ENCODE results near the gene FFAR3. TPM values are rescaled to one million over a fixed set of nuclear protein-coding genes. Genes with fewer than 3 reads are reported as not detected.

The FFAR3 gene
- polyA plus RNA-seq, 1 donor (not counting 4 experiments of a cell fraction or from before 2014, with no cell fraction given), result not detected

GRCh38 chr19:35331551-35332214 lies 26.6 kb upstream of the FFAR3 start:
- Histone ChIP-seq H3K36me3 (ENCODE audit: control insufficient read depth in 2 of 2, extremely low read depth in 1 of 2, insufficient read depth in 2 of 2, low read length in 2 of 2) (no peaks in the 10 kb centered on the region), H4K20me1 (ENCODE audit: control insufficient read depth, extremely low read depth, insufficient read depth, low read length) (no peaks in the 10 kb centered on the region), H2AFZ (ENCODE audit: control insufficient read depth, low read length) (no peak overlapping the region), H3K4me3 (ENCODE audit: control insufficient read depth in 2 of 3, extremely low read depth in 1 of 3, insufficient read depth in 2 of 3, low read depth in 1 of 3, low read length in 3 of 3) (no peak overlapping the region), H3K4me1 (ENCODE audit: control insufficient read depth, extremely low read depth, insufficient read depth, low read length) (no peaks in the 10 kb centered on the region), H3K9me3 (ENCODE audit: control insufficient read depth, low read depth, low read length) (no peaks in the 10 kb centered on the region), H3K4me2 (ENCODE audit: control insufficient read depth, extremely low read depth, insufficient read depth, low read depth, low read length) (no peak overlapping the region), H3K9me1 (ENCODE audit: control insufficient read depth, extremely low read depth, insufficient read depth, low read length) (no peaks in the 10 kb centered on the region), H3K27ac (ENCODE audit: control insufficient read depth, insufficient read depth, low read length) (no peak overlapping the region), H3K9ac (ENCODE audit: control insufficient read depth, extremely low read depth, insufficient read depth, low read length) (no peak overlapping the region), H3K79me2 (ENCODE audit: control insufficient read depth, insufficient read depth, low read length) (no peaks in the 10 kb centered on the region), H3K27me3 (ENCODE audit: control insufficient read depth, extremely low read depth, insufficient read depth, low read length) (peaks cover 10% of the 10 kb centered on the region)
- TF ChIP-seq EZH2 (IDR thresholded peaks at IDR 0.05; ENCODE audit: low read length) (no peak), CTCF (optimal IDR thresholded peaks at IDR 0.05 in 1 of 3, IDR thresholded peaks at IDR 0.05 in 1 of 3, conservative IDR thresholded peaks at IDR 0.05 in 1 of 3; ENCODE audit: extremely low read depth in 1 of 3, insufficient read depth in 2 of 3, low read length in 3 of 3) (no peak)
- DNase-seq (ENCODE audit: low read depth, low spot score) (no peak), FAIRE-seq (no peak)
- dilution Hi-C loops (cut with MboI; ENCODE audit: extremely low pct_ligation_motif_present, low sequenced_read_pairs), result no loop called here

GRCh38 chr19:35332817-35333216 lies 25.4 kb upstream of the FFAR3 start:
- Histone ChIP-seq H4K20me1 (ENCODE audit: control insufficient read depth, extremely low read depth, insufficient read depth, low read length) (no peaks in the 10 kb centered on the region), H3K36me3 (ENCODE audit: control insufficient read depth in 2 of 2, extremely low read depth in 1 of 2, insufficient read depth in 2 of 2, low read length in 2 of 2) (no peaks in the 10 kb centered on the region), H3K79me2 (ENCODE audit: control insufficient read depth, insufficient read depth, low read length) (no peaks in the 10 kb centered on the region), H3K27me3 (ENCODE audit: control insufficient read depth, extremely low read depth, insufficient read depth, low read length) (peaks cover 10% of the 10 kb centered on the region), H2AFZ (ENCODE audit: control insufficient read depth, low read length) (no peak overlapping the region), H3K9ac (ENCODE audit: control insufficient read depth, extremely low read depth, insufficient read depth, low read length) (no peak overlapping the region), H3K27ac (ENCODE audit: control insufficient read depth, insufficient read depth, low read length) (no peak overlapping the region), H3K4me3 (ENCODE audit: control insufficient read depth in 2 of 3, extremely low read depth in 1 of 3, insufficient read depth in 2 of 3, low read depth in 1 of 3, low read length in 3 of 3) (no peak overlapping the region), H3K9me1 (ENCODE audit: control insufficient read depth, extremely low read depth, insufficient read depth, low read length) (no peaks in the 10 kb centered on the region), H3K9me3 (ENCODE audit: control insufficient read depth, low read depth, low read length) (no peaks in the 10 kb centered on the region), H3K4me1 (ENCODE audit: control insufficient read depth, extremely low read depth, insufficient read depth, low read length) (no peaks in the 10 kb centered on the region), H3K4me2 (ENCODE audit: control insufficient read depth, extremely low read depth, insufficient read depth, low read depth, low read length) (no peak overlapping the region)
- TF ChIP-seq CTCF (optimal IDR thresholded peaks at IDR 0.05 in 1 of 3, IDR thresholded peaks at IDR 0.05 in 1 of 3, conservative IDR thresholded peaks at IDR 0.05 in 1 of 3; ENCODE audit: extremely low read depth in 1 of 3, insufficient read depth in 2 of 3, low read length in 3 of 3), result no peak
- TF ChIP-seq EZH2 (IDR thresholded peaks at IDR 0.05; ENCODE audit: low read length), result no peak
- FAIRE-seq, result no peak
- DNase-seq (ENCODE audit: low read depth, low spot score), result no peak
- dilution Hi-C loops (cut with MboI; ENCODE audit: extremely low pct_ligation_motif_present, low sequenced_read_pairs), result no loop called here
